ENCODE measurements around the gene GDI1. TPM values are rescaled to one million over a fixed set of nuclear protein-coding genes. Genes with fewer than 3 reads are reported as not detected.

GDI1 gene
- total and polyA plus RNA-seq, 2 of the 8 experiments (the other 6 are each of a cell fraction or from before 2014, with no cell fraction given) = 83.1 to 136 TPM

- no peak for TF ChIP-seq HDAC6 (IDR thresholded peaks at IDR 0.05; ENCODE audit: low read depth, low read length)
- no peak for TF ChIP-seq SRF (IDR thresholded peaks at IDR 0.05; ENCODE audit: low read depth, low read length)
- no peak for TF ChIP-seq ZNF274 (IDR thresholded peaks at IDR 0.05; ENCODE audit: borderline replicate concordance, extremely low read depth, low read length)
- no peak for TF ChIP-seq YY1 (IDR thresholded peaks at IDR 0.05; ENCODE audit: low read depth, low read length)
- no peak for TF ChIP-seq CREB1 (IDR thresholded peaks at IDR 0.05)
- TF ChIP-seq FOSL1 (IDR thresholded peaks at IDR 0.05; ENCODE audit: insufficient read depth, low read depth, low read length) = no peak
- no peak for TF ChIP-seq POU5F1 (IDR thresholded peaks at IDR 0.05; ENCODE audit: low read depth, low read length)
- 0 out of 2 replicates have a peak, but pooled peaks have one; percentile 3 for TF ChIP-seq TAF1 (IDR thresholded peaks at IDR 0.05; ENCODE audit: low read depth, low read length)
- peak; percentile 41; the same call in 1 of the 2 replicates for TF ChIP-seq POLR2AphosphoS5 (IDR thresholded peaks at IDR 0.05; ENCODE audit: low read depth, low read length)
- no peak for TF ChIP-seq CTCF (IDR thresholded peaks at IDR 0.05; ENCODE audit: control extremely low read depth in 1 of 3, insufficient read depth in 1 of 3, low read depth in 1 of 3, low read length in 3 of 3)
- TF ChIP-seq PHF8 (conservative IDR thresholded peaks at IDR 0.05; ENCODE audit: low read depth, low read length) = peak; percentile 40
- TF ChIP-seq KDM4A (IDR thresholded peaks at IDR 0.05; ENCODE audit: low read depth, low read length, severe bottlenecking) = peak; percentile 37
- TF ChIP-seq TAF7 (optimal IDR thresholded peaks at IDR 0.05; ENCODE audit: borderline replicate concordance, low read depth, low read length) = peak; percentile 6
- no peak for TF ChIP-seq SAP30 (IDR thresholded peaks at IDR 0.05; ENCODE audit: insufficient read depth, insufficient replicate concordance, low read length)
- TF ChIP-seq SP2 (IDR thresholded peaks at IDR 0.05; ENCODE audit: low read length) = no peak
- TF ChIP-seq GTF2F1 (IDR thresholded peaks at IDR 0.05; ENCODE audit: borderline replicate concordance, low read depth, low read length) = no peak
- no peak for TF ChIP-seq RAD21 (IDR thresholded peaks at IDR 0.05 in 1 of 2, conservative IDR thresholded peaks at IDR 0.05 in 1 of 2; ENCODE audit: low read depth in 2 of 2, low read length in 2 of 2)
- no peak for TF ChIP-seq SP1 (IDR thresholded peaks at IDR 0.05; ENCODE audit: low read depth, low read length)
- TF ChIP-seq SUZ12 (IDR thresholded peaks at IDR 0.05; ENCODE audit: low read length) = no peak
- no peak for TF ChIP-seq ATF3 (IDR thresholded peaks at IDR 0.05; ENCODE audit: insufficient read depth, low read depth, low read length)
- TF ChIP-seq KDM5A (IDR thresholded peaks at IDR 0.05; ENCODE audit: low read length) = no peak
Observed at GRCh38 chrX:154396973-154397887, 39.7 kb upstream of the GDI1 start (continued).

Data from H1 (cell line).